ENCODE measurements around the gene MMP28.
"Not testable (repeated sequence)": the region's sequence is repeated elsewhere in the genome, so short reads cannot be mapped to it uniquely, and the experiment has no call there.

Gene MMP28

GRCh38 chr17:35765086-35765710, 30.2 kb downstream of the MMP28 start:
- DNase-seq: no peak

GRCh38 chr17:35764123-35764991, 31.1 kb downstream of the MMP28 start:
- DNase-seq: peak; percentile 82

GRCh38 chr17:35763767-35764122, 31.7 kb downstream of the MMP28 start:
- no peak for DNase-seq

GRCh38 chr17:35761601-35762000, 33.8 kb downstream of the MMP28 start:
- DNase-seq: no peak

GRCh38 chr17:35760587-35760986, 34.9 kb downstream of the MMP28 start, which contains the start of gene C17orf50:
TSS of gene C17orf50 (plus strand) at chr17:35760887. CDS start at chr17:35760942, 55 bp downstream.
- no peak for DNase-seq

GRCh38 chr17:35757243-35757642, 38.2 kb downstream of the MMP28 start:
- no peak for DNase-seq

- no peak for DNase-seq
Observed at GRCh38 chr17:35752945-35753764, 42.3 kb downstream of the MMP28 start, which contains the start of gene GAS2L2. TSS of gene GAS2L2 (minus strand) at chr17:35753239. CDS start at chr17:35752850, 389 bp downstream.

- DNase-seq: no peak
Observed at GRCh38 chr17:35752471-35752870, 43.0 kb downstream of the MMP28 start.

- DNase-seq: not testable (repeated sequence)
Observed at GRCh38 chr17:35751541-35751940, 43.9 kb downstream of the MMP28 start.

- peak; percentile 18 for DNase-seq
Observed at GRCh38 chr17:35750526-35751395, 44.7 kb downstream of the MMP28 start.

- DNase-seq: no peak
Observed at GRCh38 chr17:35749560-35750412, 45.7 kb downstream of the MMP28 start.

GRCh38 chr17:35748979-35749378, 46.5 kb downstream of the MMP28 start:
- no peak for DNase-seq

- no peak for DNase-seq
Observed at GRCh38 chr17:35748341-35748841, 47.0 kb downstream of the MMP28 start.

- DNase-seq: peak; percentile 66
Observed at GRCh38 chr17:35747540-35748017, 47.9 kb downstream of the MMP28 start.

GRCh38 chr17:35745749-35746320, 49.6 kb downstream of the MMP28 start:
- no peak for DNase-seq

- DNase-seq: no peak
Observed at GRCh38 chr17:35745246-35745645, 50.2 kb downstream of the MMP28 start.

- DNase-seq: no peak
Observed at GRCh38 chr17:35744830-35745229, 50.6 kb downstream of the MMP28 start.

GRCh38 chr17:35743626-35744328, 51.7 kb downstream of the MMP28 start:
- DNase-seq: no peak

- DNase-seq: no peak
Observed at GRCh38 chr17:35742896-35743477, 52.5 kb downstream of the MMP28 start.
